Effector memory CD4-positive, alpha-beta T cell (primary cell): ENCODE results near the gene CCDC142.

Source experiments
- DNase-seq, 3 donors: peaks; one replicate each; pipeline ENCODE4 v3.0.0-alpha.2; 2020
- H3K27ac ChIP-seq: 2 replicates; pipeline ENCODE4 v1.7.0; 2013; ENCODE audit warnings: mild to moderate bottlenecking, low read length, moderate library complexity; ENCODE audit not compliant: insufficient read depth, poor library complexity, severe bottlenecking
- H3K27me3 ChIP-seq: replicated peaks from 2 replicates; pipeline ENCODE4 v1.7.0; 2013; ENCODE audit warnings: mild to moderate bottlenecking, low read length; ENCODE audit not compliant: insufficient read depth, control insufficient read depth, poor library complexity, severe bottlenecking
- H3K36me3 ChIP-seq: 2 replicates; pipeline ENCODE4 v1.7.0; 2013; ENCODE audit warnings: mild to moderate bottlenecking, low read length, moderate library complexity; ENCODE audit not compliant: control insufficient read depth, insufficient read depth
- H3K4me1 ChIP-seq: 2 replicates; pipeline ENCODE4 v1.7.0; 2013; ENCODE audit warnings: low read length, mild to moderate bottlenecking; ENCODE audit not compliant: control insufficient read depth, insufficient read depth, poor library complexity, severe bottlenecking
- H3K4me3 ChIP-seq: 2 replicates; pipeline ENCODE4 v1.7.0; 2013; ENCODE audit warnings: low read length, low read depth, mild to moderate bottlenecking; ENCODE audit not compliant: insufficient read depth, poor library complexity, severe bottlenecking
- H3K9me3 ChIP-seq: 2 replicates; pipeline ENCODE4 v1.7.0; 2013; ENCODE audit warnings: mild to moderate bottlenecking, low read length, moderate library complexity; ENCODE audit not compliant: control insufficient read depth

The CCDC142 gene

DNA sequence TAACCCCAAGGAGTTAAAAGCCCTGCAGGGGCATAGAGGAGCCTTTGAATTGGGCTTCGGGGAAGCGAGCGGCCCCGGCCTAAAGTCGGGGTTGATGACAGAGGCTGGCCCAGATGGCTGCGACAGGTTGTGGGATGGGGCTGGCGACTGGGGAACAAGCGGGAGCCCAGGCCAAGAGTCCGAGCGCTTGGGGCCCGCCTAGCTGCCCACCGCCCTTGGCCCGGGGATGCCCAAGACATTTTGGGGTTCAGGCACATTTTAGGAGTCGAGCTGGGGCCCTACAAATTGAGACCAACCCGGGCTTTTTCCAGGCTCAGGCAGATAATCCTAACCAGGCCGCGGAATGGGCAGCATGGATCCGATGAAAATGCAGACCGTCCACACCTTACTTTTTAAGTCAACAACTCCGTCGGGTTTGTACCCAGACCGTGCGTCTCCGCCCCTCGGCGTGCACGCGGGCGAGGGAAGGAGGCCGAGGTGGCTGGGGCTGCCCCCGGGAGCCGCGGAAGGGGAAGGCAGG, 41.6 kb downstream of the CCDC142 start:
- Histone ChIP-seq H3K4me1 (peaks cover 19% of the 10 kb centered on the region), H3K27me3 (peaks cover 37% of the 10 kb centered on the region), H3K4me3 (peak overlapping the region; percentile 35), H3K36me3 (no peaks in the 10 kb centered on the region), H3K9me3 (no peaks in the 10 kb centered on the region), H3K27ac (no peak overlapping the region)
- no peak for DNase-seq

DNA sequence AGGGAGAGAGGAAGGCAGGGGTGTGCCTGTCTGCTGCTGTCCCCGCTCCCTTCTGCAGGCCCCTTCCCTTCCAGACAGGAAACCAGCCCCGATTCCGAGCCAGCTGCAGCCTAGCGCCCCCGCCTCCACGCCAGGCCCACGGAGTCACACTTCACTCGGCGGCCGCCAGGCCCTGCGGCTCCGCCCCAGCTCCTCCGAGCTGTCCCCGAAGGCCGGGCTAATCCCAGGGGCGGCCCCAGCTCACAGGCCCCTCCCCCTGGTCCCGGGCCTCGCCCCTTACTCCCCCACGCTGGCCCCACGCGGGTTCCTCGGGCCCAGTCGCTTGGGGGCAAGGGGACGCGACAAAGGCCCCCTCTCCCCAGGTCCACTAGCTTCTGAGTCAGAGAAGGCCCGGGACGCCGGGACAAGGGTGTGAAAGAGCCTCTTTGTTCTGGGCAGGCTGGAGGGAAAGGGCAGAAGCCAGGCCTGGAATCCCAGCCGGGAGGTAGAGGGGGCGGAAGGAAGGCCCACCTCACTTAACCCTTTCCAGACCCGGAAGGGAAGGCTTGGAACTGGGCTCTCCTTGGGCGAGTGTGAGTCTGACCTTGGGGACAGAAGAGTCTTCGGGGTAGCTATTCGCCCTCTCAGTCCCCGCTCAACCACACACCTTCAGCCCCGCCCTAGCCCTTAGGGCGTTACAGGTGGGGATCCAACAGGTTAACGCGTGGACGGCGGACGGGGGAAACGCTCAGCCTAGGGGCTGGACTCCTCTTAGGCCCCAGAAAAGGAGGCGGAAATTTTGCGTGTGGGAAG, 42.2 kb downstream of the CCDC142 start:
- H3K36me3 ChIP-seq, result no peaks in the 10 kb centered on the region
- DNase-seq, result no peak
- H3K4me1 ChIP-seq, result peaks cover 19% of the 10 kb centered on the region
- no peaks in the 10 kb centered on the region for H3K9me3 ChIP-seq
- H3K27me3 ChIP-seq, result peaks cover 37% of the 10 kb centered on the region
- no peak overlapping the region for H3K27ac ChIP-seq
- no peak overlapping the region for H3K4me3 ChIP-seq

DNA sequence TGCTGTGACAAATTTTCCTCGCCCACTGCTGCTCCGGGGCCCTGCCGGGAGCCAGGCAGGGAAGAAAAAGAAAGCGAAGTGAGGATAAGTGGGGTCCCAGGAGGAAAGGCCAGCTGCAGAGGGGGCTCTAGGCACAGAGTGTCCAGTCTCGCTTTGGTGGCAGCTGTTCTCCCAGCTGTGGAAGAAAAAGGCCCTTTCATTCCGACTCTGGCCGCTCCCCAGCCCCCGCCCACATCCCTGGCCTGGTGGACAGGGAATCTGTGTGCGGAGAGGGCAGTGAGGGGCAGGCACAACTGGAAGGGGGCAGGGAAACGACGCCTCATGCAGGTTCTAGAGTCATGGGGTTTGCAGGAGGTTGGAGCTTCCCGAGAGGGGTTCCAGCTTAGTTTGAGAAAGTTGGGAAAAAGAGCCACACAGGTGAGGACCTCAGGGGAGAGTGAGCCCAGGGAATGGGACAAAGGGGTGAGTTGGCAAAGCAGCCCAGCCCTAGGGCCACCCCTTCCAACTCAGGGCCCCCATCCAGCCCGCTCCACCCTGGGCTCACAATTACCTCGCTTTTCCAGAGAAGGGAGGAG, 42.9 kb downstream of the CCDC142 start:
- no peak for DNase-seq
- Histone ChIP-seq H3K9me3 (no peaks in the 10 kb centered on the region), H3K27ac (no peak overlapping the region), H3K4me1 (peaks cover 19% of the 10 kb centered on the region), H3K27me3 (peaks cover 37% of the 10 kb centered on the region), H3K4me3 (no peak overlapping the region), H3K36me3 (no peaks in the 10 kb centered on the region)

- Histone ChIP-seq H3K36me3 (no peaks in the 10 kb centered on the region), H3K4me3 (no peak overlapping the region), H3K27me3 (peaks cover 37% of the 10 kb centered on the region), H3K9me3 (no peaks in the 10 kb centered on the region), H3K4me1 (peaks cover 19% of the 10 kb centered on the region), H3K27ac (no peak overlapping the region)
- DNase-seq, result no peak
These were observed 43.4 kb downstream of the CCDC142 start for GRCh38 chr2:74439373-74439772.

DNA sequence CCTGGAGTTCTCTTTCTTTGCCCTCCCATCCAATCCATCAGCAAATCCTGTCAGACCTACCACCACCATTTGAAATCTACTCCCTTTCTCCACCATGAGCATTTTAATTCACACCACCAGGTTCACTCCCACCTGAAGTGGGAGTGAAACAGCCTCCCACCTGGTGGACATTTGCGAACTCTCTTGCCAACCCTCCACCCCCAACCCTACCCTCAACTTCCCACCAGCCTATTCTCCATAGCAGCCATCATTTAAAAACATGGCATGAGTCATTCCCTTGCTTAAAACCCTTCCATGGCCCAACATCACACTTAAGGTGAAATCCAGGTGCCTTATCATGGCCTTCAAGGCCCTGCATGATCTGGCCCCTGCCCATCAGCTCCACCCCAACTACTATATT, 44.5 kb downstream of the CCDC142 start:
- no peaks in the 10 kb centered on the region for H3K36me3 ChIP-seq
- no peaks in the 10 kb centered on the region for H3K9me3 ChIP-seq
- H3K4me1 ChIP-seq, result peaks cover 19% of the 10 kb centered on the region
- DNase-seq, result no peak
- H3K27ac ChIP-seq, result no peak overlapping the region
- H3K4me3 ChIP-seq, result no peak overlapping the region
- peaks cover 37% of the 10 kb centered on the region for H3K27me3 ChIP-seq

- Histone ChIP-seq H3K4me1 (peaks cover 16% of the 10 kb centered on the region), H3K27ac (no peak overlapping the region)
These were observed 45.7 kb downstream of the CCDC142 start for GRCh38 chr2:74436848-74437695.

DNA sequence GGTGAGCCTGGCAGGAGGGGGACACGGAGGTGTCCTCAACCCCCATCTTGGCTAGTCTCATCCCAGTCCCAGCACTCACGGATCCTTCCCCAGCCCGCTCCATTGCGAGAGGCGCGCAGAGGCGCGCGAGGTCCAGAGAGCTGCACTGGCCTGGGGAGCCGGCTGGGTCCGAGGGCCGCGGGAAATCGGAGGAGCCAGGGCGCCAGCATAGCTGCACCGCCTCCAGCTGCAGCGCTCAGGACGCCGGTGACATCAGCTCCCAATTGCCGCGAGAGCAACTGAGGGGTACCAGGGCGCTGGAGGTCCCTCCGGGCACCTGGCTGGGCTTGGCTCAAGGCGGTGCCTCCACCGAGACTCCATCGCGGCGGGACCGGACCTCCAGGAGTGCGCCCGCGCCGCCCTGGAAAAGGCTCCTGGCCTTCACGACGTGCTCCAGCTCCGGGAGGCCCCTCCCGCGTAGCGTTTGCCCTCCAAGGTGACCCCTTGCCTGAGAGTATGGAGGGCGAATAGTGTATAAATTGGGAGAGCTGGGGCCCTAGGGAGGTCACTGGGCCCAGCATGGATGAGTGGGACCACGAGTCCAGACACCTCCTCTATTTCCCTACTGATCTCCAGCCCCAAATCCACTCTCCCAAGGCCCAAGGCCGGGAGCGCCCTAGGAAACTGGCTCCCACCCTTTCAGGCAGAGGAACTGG, 46.5 kb downstream of the CCDC142 start:
- Histone ChIP-seq H3K36me3 (no peaks in the 10 kb centered on the region), H3K27ac (no peak overlapping the region), H3K9me3 (no peaks in the 10 kb centered on the region), H3K27me3 (peaks cover 21% of the 10 kb centered on the region), H3K4me3 (no peak overlapping the region), H3K4me1 (peaks cover 8% of the 10 kb centered on the region)
- no peak for DNase-seq

More at GRCh38 chr2:74436848-74437695, 45.7 kb downstream of the CCDC142 start:
- H3K9me3 ChIP-seq, result no peaks in the 10 kb centered on the region
- H3K4me3 ChIP-seq, result no peak overlapping the region
- H3K27me3 ChIP-seq, result peaks cover 28% of the 10 kb centered on the region
- no peaks in the 10 kb centered on the region for H3K36me3 ChIP-seq
- DNase-seq, result no peak

GRCh38 chr2:74430502-74430901, 52.3 kb downstream of the CCDC142 start:
- no peak for DNase-seq
- Histone ChIP-seq H3K27ac (no peak overlapping the region), H3K4me1 (no peaks in the 10 kb centered on the region), H3K9me3 (no peaks in the 10 kb centered on the region), H3K4me3 (no peak overlapping the region), H3K36me3 (peaks cover 5% of the 10 kb centered on the region), H3K27me3 (no peaks in the 10 kb centered on the region)

GRCh38 chr2:74429487-74430451, 53.0 kb downstream of the CCDC142 start:
- Histone ChIP-seq H3K9me3 (no peaks in the 10 kb centered on the region), H3K4me1 (no peaks in the 10 kb centered on the region), H3K4me3 (no peak overlapping the region), H3K27me3 (no peaks in the 10 kb centered on the region), H3K36me3 (peaks cover 10% of the 10 kb centered on the region), H3K27ac (no peak overlapping the region)
- DNase-seq, result no peak
